SK-N-SH treated with all-trans-retinoic acid at 6 μM for 48 hours (cell line): ENCODE measurements around the gene MPP2.

ENCODE experiments used
- ATAC-seq: fragments of 200-7000 bp; cut with Tn5 transposase; 3 replicates; pipeline ENCODE4 v1.9.1; 2020; ENCODE audit warnings: mild to moderate bottlenecking, moderate library complexity
- BACH2 ChIP-seq: fragments of 250-450 bp; sonication (Bioruptor Pico); IDR thresholded peaks from 2 replicates; pipeline ENCODE4 v1.9.0; 2021; ENCODE audit warnings: mild to moderate bottlenecking, borderline replicate concordance
- CSDC2 ChIP-seq: fragments of 250-450 bp; sonication (Bioruptor Pico); IDR thresholded peaks from 2 replicates; pipeline ENCODE4 v1.5.0; 2020; ENCODE audit warnings: mild to moderate bottlenecking, moderate library complexity
- ESRRG ChIP-seq: fragments of 250-450 bp; sonication (Bioruptor Pico); IDR thresholded peaks from 2 replicates; pipeline ENCODE4 v1.6.1; 2021; ENCODE audit warnings: mild to moderate bottlenecking
- GLIS3 ChIP-seq: fragments of 250-450 bp; sonication (Bioruptor Pico); IDR thresholded peaks from 2 replicates; pipeline ENCODE4 v1.5.0; 2020; ENCODE audit warnings: mild to moderate bottlenecking, moderate library complexity
- ISL1 ChIP-seq: fragments of 250-450 bp; sonication (Bioruptor Pico); IDR thresholded peaks from 2 replicates; pipeline ENCODE4 v2.1.2; 2022; ENCODE audit warnings: mild to moderate bottlenecking, moderate library complexity
- OSR1 ChIP-seq: fragments of 250-450 bp; sonication (Bioruptor Pico); IDR thresholded peaks from 2 replicates; pipeline ENCODE4 v1.8.0; 2022; ENCODE audit warnings: moderate library complexity, mild to moderate bottlenecking, inconsistent platforms
- PPARA ChIP-seq: fragments of 250-450 bp; sonication (Bioruptor Pico); IDR thresholded peaks from 2 replicates; pipeline ENCODE4 v1.5.0; 2020; ENCODE audit warnings: mild to moderate bottlenecking, borderline replicate concordance
- RARB ChIP-seq: fragments of 250-450 bp; sonication (Bioruptor Pico); IDR thresholded peaks from 2 replicates; pipeline ENCODE4 v1.8.0; 2021; ENCODE audit warnings: mild to moderate bottlenecking, moderate library complexity
- SNAI2 ChIP-seq: fragments of 250-450 bp; sonication (Bioruptor Pico); IDR thresholded peaks from 2 replicates; pipeline ENCODE4 v1.5.0; 2020; ENCODE audit warnings: mild to moderate bottlenecking, moderate library complexity
- TCF4 ChIP-seq: fragments of 250-450 bp; sonication (Bioruptor Pico); IDR thresholded peaks from 2 replicates; pipeline ENCODE4 v1.8.0; 2021; ENCODE audit warnings: mild to moderate bottlenecking, moderate library complexity, borderline replicate concordance
- TOX ChIP-seq: fragments of 250-450 bp; sonication (Bioruptor Pico); IDR thresholded peaks from 2 replicates; pipeline ENCODE4 v1.8.0; 2021; ENCODE audit warnings: mild to moderate bottlenecking, moderate library complexity, borderline replicate concordance
- ZC3H10 ChIP-seq: fragments of 250-450 bp; sonication (Bioruptor Pico); IDR thresholded peaks from 2 replicates; pipeline ENCODE4 v1.5.1; 2021; ENCODE audit warnings: mild to moderate bottlenecking, moderate library complexity
- ZFP3 ChIP-seq: fragments of 250-450 bp; sonication (Bioruptor Pico); IDR thresholded peaks from 2 replicates; pipeline ENCODE4 v1.5.0; 2020; ENCODE audit warnings: mild to moderate bottlenecking, moderate library complexity
- ZFP30 ChIP-seq: fragments of 450-650 bp; formaldehyde crosslinking; IDR thresholded peaks from 2 replicates; pipeline ENCODE4 v1.5.0; 2022; ENCODE audit warnings: mild to moderate bottlenecking, moderate library complexity
- ZNF70 ChIP-seq: fragments of 450-650 bp; formaldehyde crosslinking; IDR thresholded peaks from 2 replicates; pipeline ENCODE4 v1.5.0; 2020; ENCODE audit warnings: mild to moderate bottlenecking, moderate library complexity
- ZNF8 ChIP-seq: fragments of 450-650 bp; formaldehyde crosslinking; IDR thresholded peaks from 2 replicates; pipeline ENCODE4 v1.5.0; 2020; ENCODE audit warnings: mild to moderate bottlenecking, moderate library complexity
- TF ChIP-seq, protein P1 (sequence below): fragments of 250-450 bp; sonication (Bioruptor Pico); IDR thresholded peaks from 2 replicates; pipeline ENCODE4 v1.5.0; 2020; ENCODE audit warnings: mild to moderate bottlenecking, moderate library complexity
- TF ChIP-seq, protein P2 (sequence below): fragments of 250-450 bp; sonication (Bioruptor Pico); IDR thresholded peaks from 2 replicates; pipeline ENCODE4 v1.8.0; 2020; ENCODE audit warnings: mild to moderate bottlenecking, moderate library complexity, borderline replicate concordance
- TF ChIP-seq, protein P3 (sequence below): fragments of 250-450 bp; sonication (Bioruptor Pico); IDR thresholded peaks from 2 replicates; pipeline ENCODE4 v1.5.1; 2021; ENCODE audit warnings: mild to moderate bottlenecking, moderate library complexity
- TF ChIP-seq, protein P4 (sequence below): fragments of 250-450 bp; sonication (Bioruptor Pico); IDR thresholded peaks from 2 replicates; pipeline ENCODE4 v1.5.1; 2020; ENCODE audit warnings: low read depth, mild to moderate bottlenecking, moderate library complexity
- TF ChIP-seq, protein P5 (sequence below): fragments of 250-450 bp; sonication (Bioruptor Pico); IDR thresholded peaks from 2 replicates; pipeline ENCODE4 v1.8.0; 2021; ENCODE audit warnings: low read depth, mild to moderate bottlenecking, moderate library complexity, borderline replicate concordance

MPP2 gene

DNA sequence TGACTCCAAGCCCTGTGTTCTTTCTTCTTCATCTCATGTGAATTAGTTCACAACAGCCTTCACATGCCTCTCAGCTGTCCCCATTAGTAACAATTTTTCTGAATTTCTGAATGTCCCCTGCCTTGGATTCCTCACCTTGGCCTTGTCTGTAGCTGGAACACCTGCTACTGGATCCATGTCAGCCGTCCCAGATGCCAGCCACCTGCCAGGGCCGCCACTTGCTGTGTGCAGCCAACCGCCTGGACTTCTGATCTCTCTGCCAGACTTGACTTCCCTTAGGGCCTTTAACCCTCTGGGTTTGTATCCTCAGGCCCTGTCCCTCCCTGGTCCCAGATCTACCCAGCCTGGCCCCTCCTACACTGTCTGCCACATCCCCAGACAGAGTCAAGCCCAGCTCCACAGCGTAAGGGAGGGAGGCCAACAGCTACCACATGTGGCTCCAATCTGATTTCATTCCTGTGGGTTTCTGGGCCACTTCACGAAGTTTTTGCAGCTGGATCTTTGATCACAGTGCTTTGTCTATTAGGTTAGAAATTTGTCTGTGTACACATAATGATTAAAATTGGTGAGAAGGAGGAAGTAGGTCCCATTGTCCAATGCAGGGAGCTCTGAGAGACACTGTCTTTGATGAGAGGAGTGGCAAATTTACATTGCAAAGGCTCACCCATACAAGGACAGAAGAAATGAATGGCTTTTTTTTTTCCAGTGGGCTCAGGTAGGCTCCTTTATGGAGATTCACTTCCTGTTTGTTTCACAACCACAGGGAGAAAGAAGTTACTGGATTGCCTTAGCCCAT lies 15.3 kb downstream of the MPP2 start:
- no peak for ATAC-seq

DNA sequence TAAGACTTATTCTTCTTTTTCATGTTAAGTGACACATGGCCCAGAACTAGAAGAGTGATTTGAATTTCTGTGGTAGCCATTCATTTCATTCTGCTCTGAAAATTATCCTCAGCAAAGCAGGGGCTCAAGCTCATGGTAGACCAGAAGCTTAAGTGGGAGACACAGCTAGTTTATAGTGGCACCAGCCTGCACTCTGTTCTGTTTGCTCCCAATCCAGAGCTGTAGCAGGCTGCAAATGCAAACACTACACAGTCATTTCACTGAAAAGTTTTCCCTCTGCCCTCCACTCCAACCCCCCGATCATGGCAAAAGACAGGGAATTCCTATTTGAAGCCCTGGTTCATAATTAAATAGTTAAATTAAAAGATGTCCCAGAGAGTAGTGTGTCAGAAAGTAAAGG lies 17.1 kb downstream of the MPP2 start:
- TF ChIP-seq ZC3H10 (CRISPR knock-in tag): no peak
- TF ChIP-seq, protein P1, sequence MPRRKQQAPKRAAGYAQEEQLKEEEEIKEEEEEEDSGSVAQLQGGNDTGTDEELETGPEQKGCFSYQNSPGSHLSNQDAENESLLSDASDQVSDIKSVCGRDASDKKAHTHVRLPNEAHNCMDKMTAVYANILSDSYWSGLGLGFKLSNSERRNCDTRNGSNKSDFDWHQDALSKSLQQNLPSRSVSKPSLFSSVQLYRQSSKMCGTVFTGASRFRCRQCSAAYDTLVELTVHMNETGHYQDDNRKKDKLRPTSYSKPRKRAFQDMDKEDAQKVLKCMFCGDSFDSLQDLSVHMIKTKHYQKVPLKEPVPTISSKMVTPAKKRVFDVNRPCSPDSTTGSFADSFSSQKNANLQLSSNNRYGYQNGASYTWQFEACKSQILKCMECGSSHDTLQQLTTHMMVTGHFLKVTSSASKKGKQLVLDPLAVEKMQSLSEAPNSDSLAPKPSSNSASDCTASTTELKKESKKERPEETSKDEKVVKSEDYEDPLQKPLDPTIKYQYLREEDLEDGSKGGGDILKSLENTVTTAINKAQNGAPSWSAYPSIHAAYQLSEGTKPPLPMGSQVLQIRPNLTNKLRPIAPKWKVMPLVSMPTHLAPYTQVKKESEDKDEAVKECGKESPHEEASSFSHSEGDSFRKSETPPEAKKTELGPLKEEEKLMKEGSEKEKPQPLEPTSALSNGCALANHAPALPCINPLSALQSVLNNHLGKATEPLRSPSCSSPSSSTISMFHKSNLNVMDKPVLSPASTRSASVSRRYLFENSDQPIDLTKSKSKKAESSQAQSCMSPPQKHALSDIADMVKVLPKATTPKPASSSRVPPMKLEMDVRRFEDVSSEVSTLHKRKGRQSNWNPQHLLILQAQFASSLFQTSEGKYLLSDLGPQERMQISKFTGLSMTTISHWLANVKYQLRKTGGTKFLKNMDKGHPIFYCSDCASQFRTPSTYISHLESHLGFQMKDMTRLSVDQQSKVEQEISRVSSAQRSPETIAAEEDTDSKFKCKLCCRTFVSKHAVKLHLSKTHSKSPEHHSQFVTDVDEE (CRISPR knock-in tag): no peak
- TF ChIP-seq OSR1 (CRISPR knock-in tag): no peak
- no peak for TF ChIP-seq ISL1 (CRISPR knock-in tag)
- TF ChIP-seq, all 23 proteins: peak for 0
- ATAC-seq: no peak

More for the DNA sequence above, 15.3 kb downstream of the MPP2 start:
- TF ChIP-seq PPARA (CRISPR knock-in tag) (no peak), ESRRG (CRISPR knock-in tag) (no peak), ZFP30 (no peak), CSDC2 (no peak), SNAI2 (CRISPR knock-in tag) (no peak), ZNF70 (CRISPR knock-in tag) (no peak), BACH2 (CRISPR knock-in tag) (no peak), TCF4 (CRISPR knock-in tag) (no peak), ZNF8 (no peak), OSR1 (CRISPR knock-in tag) (no peak), GLIS3 (CRISPR knock-in tag) (no peak), ZC3H10 (CRISPR knock-in tag) (no peak), ZFP3 (CRISPR knock-in tag) (no peak), TOX (CRISPR knock-in tag) (no peak), RARB (CRISPR knock-in tag) (no peak)
- TF ChIP-seq, protein P1 (CRISPR knock-in tag): no peak
- TF ChIP-seq, protein P2, sequence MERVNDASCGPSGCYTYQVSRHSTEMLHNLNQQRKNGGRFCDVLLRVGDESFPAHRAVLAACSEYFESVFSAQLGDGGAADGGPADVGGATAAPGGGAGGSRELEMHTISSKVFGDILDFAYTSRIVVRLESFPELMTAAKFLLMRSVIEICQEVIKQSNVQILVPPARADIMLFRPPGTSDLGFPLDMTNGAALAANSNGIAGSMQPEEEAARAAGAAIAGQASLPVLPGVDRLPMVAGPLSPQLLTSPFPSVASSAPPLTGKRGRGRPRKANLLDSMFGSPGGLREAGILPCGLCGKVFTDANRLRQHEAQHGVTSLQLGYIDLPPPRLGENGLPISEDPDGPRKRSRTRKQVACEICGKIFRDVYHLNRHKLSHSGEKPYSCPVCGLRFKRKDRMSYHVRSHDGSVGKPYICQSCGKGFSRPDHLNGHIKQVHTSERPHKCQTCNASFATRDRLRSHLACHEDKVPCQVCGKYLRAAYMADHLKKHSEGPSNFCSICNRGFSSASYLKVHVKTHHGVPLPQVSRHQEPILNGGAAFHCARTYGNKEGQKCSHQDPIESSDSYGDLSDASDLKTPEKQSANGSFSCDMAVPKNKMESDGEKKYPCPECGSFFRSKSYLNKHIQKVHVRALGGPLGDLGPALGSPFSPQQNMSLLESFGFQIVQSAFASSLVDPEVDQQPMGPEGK (CRISPR knock-in tag): no peak
- TF ChIP-seq, protein P3, sequence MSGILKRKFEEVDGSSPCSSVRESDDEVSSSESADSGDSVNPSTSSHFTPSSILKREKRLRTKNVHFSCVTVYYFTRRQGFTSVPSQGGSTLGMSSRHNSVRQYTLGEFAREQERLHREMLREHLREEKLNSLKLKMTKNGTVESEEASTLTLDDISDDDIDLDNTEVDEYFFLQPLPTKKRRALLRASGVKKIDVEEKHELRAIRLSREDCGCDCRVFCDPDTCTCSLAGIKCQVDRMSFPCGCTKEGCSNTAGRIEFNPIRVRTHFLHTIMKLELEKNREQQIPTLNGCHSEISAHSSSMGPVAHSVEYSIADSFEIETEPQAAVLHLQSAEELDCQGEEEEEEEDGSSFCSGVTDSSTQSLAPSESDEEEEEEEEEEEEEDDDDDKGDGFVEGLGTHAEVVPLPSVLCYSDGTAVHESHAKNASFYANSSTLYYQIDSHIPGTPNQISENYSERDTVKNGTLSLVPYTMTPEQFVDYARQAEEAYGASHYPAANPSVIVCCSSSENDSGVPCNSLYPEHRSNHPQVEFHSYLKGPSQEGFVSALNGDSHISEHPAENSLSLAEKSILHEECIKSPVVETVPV (CRISPR knock-in tag): no peak
- TF ChIP-seq, protein P4, sequence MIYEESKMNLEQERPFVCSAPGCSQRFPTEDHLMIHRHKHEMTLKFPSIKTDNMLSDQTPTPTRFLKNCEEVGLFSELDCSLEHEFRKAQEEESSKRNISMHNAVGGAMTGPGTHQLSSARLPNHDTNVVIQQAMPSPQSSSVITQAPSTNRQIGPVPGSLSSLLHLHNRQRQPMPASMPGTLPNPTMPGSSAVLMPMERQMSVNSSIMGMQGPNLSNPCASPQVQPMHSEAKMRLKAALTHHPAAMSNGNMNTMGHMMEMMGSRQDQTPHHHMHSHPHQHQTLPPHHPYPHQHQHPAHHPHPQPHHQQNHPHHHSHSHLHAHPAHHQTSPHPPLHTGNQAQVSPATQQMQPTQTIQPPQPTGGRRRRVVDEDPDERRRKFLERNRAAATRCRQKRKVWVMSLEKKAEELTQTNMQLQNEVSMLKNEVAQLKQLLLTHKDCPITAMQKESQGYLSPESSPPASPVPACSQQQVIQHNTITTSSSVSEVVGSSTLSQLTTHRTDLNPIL (CRISPR knock-in tag): no peak
- TF ChIP-seq, protein P5, sequence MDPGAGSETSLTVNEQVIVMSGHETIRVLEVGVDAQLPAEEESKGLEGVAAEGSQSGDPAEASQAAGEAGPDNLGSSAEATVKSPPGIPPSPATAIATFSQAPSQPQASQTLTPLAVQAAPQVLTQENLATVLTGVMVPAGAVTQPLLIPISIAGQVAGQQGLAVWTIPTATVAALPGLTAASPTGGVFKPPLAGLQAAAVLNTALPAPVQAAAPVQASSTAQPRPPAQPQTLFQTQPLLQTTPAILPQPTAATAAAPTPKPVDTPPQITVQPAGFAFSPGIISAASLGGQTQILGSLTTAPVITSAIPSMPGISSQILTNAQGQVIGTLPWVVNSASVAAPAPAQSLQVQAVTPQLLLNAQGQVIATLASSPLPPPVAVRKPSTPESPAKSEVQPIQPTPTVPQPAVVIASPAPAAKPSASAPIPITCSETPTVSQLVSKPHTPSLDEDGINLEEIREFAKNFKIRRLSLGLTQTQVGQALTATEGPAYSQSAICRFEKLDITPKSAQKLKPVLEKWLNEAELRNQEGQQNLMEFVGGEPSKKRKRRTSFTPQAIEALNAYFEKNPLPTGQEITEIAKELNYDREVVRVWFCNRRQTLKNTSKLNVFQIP (CRISPR knock-in tag): no peak
- TF ChIP-seq, all 23 proteins: peak for 0
